Upper lobe of left lung (tissue), 6 donors: Measurements from ENCODE around the gene NEK11. TPM values are rescaled to one million over a fixed set of nuclear protein-coding genes. Genes with fewer than 3 reads are reported as not detected.

ENCODE experiments used
- ATAC-seq, 2 donors: fragments of 200-7000 bp; cut with Tn5 transposase; one replicate each; pipeline ENCODE4 v1.9.1; 2022; ENCODE audit warnings: mild to moderate bottlenecking in 2 of 2, moderate library complexity in 2 of 2; ENCODE audit not compliant: low FRiP score in 2 of 2
- DNase-seq, 2 donors: peaks; one replicate each; pipeline ENCODE4 v3.0.0-alpha.2; 2019 to 2020
- H3K27ac ChIP-seq, 4 donors: fragments of 200-600 bp; sonication (generic); one replicate each; pipeline ENCODE4 v1.5.1; 2016 to 2019
- H3K27me3 ChIP-seq, 4 donors: fragments of 200-600 bp; sonication (generic); one replicate each; pipeline ENCODE4 v1.5.1; 2017 to 2019
- H3K36me3 ChIP-seq, 4 donors: fragments of 200-600 bp; sonication (generic); one replicate each; pipeline ENCODE4 v1.5.1; 2016 to 2019
- H3K4me1 ChIP-seq, 4 donors: fragments of 200-600 bp; sonication (generic); one replicate each; pipeline ENCODE4 v1.5.1; 2018 to 2019
- H3K4me3 ChIP-seq, 4 donors: fragments of 200-600 bp; sonication (generic); one replicate each; pipeline ENCODE4 v1.5.1; 2017 to 2019; ENCODE audit warnings: mild to moderate bottlenecking in 2 of 4, moderate library complexity in 1 of 4
- H3K9me3 ChIP-seq, 4 donors: fragments of 200-600 bp; sonication (generic); one replicate each; pipeline ENCODE4 v1.5.1; 2018 to 2019
- EP300 ChIP-seq, 4 donors: sonication (generic); formaldehyde crosslinking; IDR thresholded peaks; one replicate each; pipeline ENCODE4 v1.5.1; 2017; ENCODE audit warnings: antibody characterized with exemption in 4 of 4, control low read depth in 2 of 4
- POLR2A ChIP-seq, 4 donors: fragments of 450-650 bp; IDR thresholded peaks; one replicate each; pipeline ENCODE4 v1.5.1; 2016 to 2017; ENCODE audit warnings: antibody characterized with exemption in 4 of 4, mild to moderate bottlenecking in 2 of 4
- POLR2AphosphoS5 ChIP-seq, 2 donors: sonication (generic); formaldehyde crosslinking; IDR thresholded peaks; one replicate each; pipeline ENCODE4 v1.5.1; 2017; ENCODE audit warnings: antibody characterized with exemption in 2 of 2
- whole genome bisulfite sequencing, 2 donors: methylation state at CpG; one replicate each; pipeline ENCODE4 v1.1.5; 2017 to 2018; 5-methylcytosine and 5-hydroxymethylcytosine counted together
- small RNA-seq, 4 donors: library from RNA; depleted of rRNA; stranded (forward); fragments of <200 nt; gene quantifications; one replicate each; pipeline ENCODE3, GENCODE V24; 2016
- total RNA-seq, 6 donors: library from RNA; depleted of rRNA in 4 of 6; stranded (reverse); fragments of >200 nt in 4 of 6; gene quantifications; one replicate each; pipeline versions ENCODE4 v1.1.0 to v1.2.1, GENCODE V29; 2016 to 2021
- TF ChIP-seq, protein P1 (sequence below), 6 experiments: fragments of 450-650 bp in 4 of 6; fragments of 200-600 bp in 2 of 6; sonication (generic) in 2 of 6; IDR thresholded peaks; one replicate each; pipeline ENCODE4 v1.5.1; 2016 to 2019; ENCODE audit warnings: antibody characterized with exemption in 6 of 6
- donor health status: DM: no; HTN: no; CAD: no; lungs with moderate emphysema.
- donor health status: DM: no; HTN: yes; CAD: no; lungs with severe emphysema.

The NEK11 gene
- total RNA-seq, 6 donors from 2014 or later, result 2.4 to 40.4 (median 14.6) TPM

GRCh38 chr3:131394400-131394799 lies 367.7 kb downstream of the NEK11 start:
- Histone ChIP-seq H3K36me3 (no peaks in the 10 kb centered on the region), H3K27ac (no peak overlapping the region), H3K4me1 (no peaks in the 10 kb centered on the region), H3K27me3 (no peaks in the 10 kb centered on the region), H3K4me3 (no peak overlapping the region), H3K9me3 (no peaks in the 10 kb centered on the region)
- ATAC-seq (no peak), DNase-seq (no peak)
- TF ChIP-seq EP300 (IDR thresholded peaks at IDR 0.05), result no peak
- TF ChIP-seq POLR2AphosphoS5 (IDR thresholded peaks at IDR 0.05), result no peak
- TF ChIP-seq, protein P1, sequence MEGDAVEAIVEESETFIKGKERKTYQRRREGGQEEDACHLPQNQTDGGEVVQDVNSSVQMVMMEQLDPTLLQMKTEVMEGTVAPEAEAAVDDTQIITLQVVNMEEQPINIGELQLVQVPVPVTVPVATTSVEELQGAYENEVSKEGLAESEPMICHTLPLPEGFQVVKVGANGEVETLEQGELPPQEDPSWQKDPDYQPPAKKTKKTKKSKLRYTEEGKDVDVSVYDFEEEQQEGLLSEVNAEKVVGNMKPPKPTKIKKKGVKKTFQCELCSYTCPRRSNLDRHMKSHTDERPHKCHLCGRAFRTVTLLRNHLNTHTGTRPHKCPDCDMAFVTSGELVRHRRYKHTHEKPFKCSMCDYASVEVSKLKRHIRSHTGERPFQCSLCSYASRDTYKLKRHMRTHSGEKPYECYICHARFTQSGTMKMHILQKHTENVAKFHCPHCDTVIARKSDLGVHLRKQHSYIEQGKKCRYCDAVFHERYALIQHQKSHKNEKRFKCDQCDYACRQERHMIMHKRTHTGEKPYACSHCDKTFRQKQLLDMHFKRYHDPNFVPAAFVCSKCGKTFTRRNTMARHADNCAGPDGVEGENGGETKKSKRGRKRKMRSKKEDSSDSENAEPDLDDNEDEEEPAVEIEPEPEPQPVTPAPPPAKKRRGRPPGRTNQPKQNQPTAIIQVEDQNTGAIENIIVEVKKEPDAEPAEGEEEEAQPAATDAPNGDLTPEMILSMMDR (IDR thresholded peaks at IDR 0.05), result no peak
- TF ChIP-seq POLR2A (IDR thresholded peaks at IDR 0.05), result no peak

DNA sequence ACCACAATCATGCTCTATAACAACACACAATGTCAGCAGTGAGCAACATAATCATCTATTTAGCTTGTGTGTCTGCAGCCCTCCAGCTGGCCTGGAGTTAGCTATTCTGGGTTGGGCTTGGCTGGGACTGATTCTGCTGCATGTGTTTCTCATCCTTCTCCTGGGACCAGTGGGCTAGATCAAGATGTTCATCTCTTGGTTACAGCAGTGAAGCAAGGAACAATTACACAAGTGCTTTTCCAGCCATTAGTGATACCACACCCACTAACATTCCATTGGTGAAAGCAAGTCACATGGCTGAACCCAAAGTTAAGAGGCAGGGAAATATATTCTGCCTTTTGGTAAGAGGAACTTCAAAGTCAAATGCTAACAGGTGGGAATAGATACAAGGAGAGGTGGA lies 369.5 kb downstream of the NEK11 start:
- DNase-seq, result no peak
- ATAC-seq, result peak in 1 of 2 donors; percentile 90
- no peak for TF ChIP-seq POLR2A (IDR thresholded peaks at IDR 0.05)
- no peak for TF ChIP-seq POLR2AphosphoS5 (IDR thresholded peaks at IDR 0.05)
- no peak for TF ChIP-seq EP300 (IDR thresholded peaks at IDR 0.05)
- TF ChIP-seq, protein P1 (IDR thresholded peaks at IDR 0.05), result no peak
- Histone ChIP-seq H3K36me3 (no peaks in the 10 kb centered on the region), H3K27me3 (no peaks in the 10 kb centered on the region), H3K27ac (no peak overlapping the region), H3K4me3 (no peak overlapping the region), H3K9me3 (no peaks in the 10 kb centered on the region), H3K4me1 (no peaks in the 10 kb centered on the region)

- no peaks in the 10 kb centered on the region for H3K9me3 ChIP-seq
- TF ChIP-seq EP300 (IDR thresholded peaks at IDR 0.05) (no peak), POLR2A (IDR thresholded peaks at IDR 0.05) (no peak), POLR2AphosphoS5 (IDR thresholded peaks at IDR 0.05) (no peak)
- TF ChIP-seq, protein P1 (IDR thresholded peaks at IDR 0.05), result no peak
- H3K4me1 ChIP-seq, result no peaks in the 10 kb centered on the region
- H3K27ac ChIP-seq, result no peak overlapping the region
- H3K27me3 ChIP-seq, result no peaks in the 10 kb centered on the region
- DNase-seq, result no peak
- H3K4me3 ChIP-seq, result no peak overlapping the region
- ATAC-seq, result no peak
- no peaks in the 10 kb centered on the region for H3K36me3 ChIP-seq
- WGBS, 2 donors, result 74 to 80% methylated on average over 4 of the region's 4 CpGs
Measured at GRCh38 chr3:131397889-131398288, 371.2 kb downstream of the NEK11 start.

Small RNA genes within 50 kb of the gene (small RNA-seq; reads per million reads assigned to genes)
- gene RNU6-726P, result 0 reads per million in 4 donors

Other genes starting within 250 kb of the NEK11 start
- gene ATP2C1, start 132.8 kb upstream of the NEK11 start, total RNA-seq, result 100 to 1,000 TPM in 4 of 6 donors, 10 to 100 TPM in 2; 50.3 to 131 (median 114) TPM
- 1 to 10 TPM in 5 of 6 donors, under 1 TPM in 1; 0.67 to 6.8 (median 6.2) TPM for gene ASTE1, start 52 bp upstream of the NEK11 start, total RNA-seq